Natural killer cell treated with Interleukin-12 subunit alpha and Interleukin-12 subunit beta and Interleukin-15 and Interleukin-18, amount 100 ng/mL, for 72 hours (primary cell): ENCODE data around the gene SGCG. TPM values are rescaled to one million over a fixed set of nuclear protein-coding genes. Genes with fewer than 3 reads are reported as not detected.
"Not testable (repeated sequence)": the region's sequence is repeated elsewhere in the genome, so short reads cannot be mapped to it uniquely, and the experiment has no call there.

Source experiments
- ATAC-seq, 2 donors: fragments of 150-1000 bp; cut with Tn5 transposase in 1 of 2; sonication (Bioruptor Pico), chemical (Tn5 transposase) in 1 of 2; 2 replicates each; pipeline ENCODE4 v1.10.0; 2021
- DNase-seq: peaks from one replicate; pipeline ENCODE4 v3.0.0; 2022; ENCODE audit warnings: low spot score
- H3K27ac Mint-ChIP-seq, 2 donors: 1 replicate in 1 of 2; 2 replicates in 1 of 2; pipeline ENCODE4 v1.8.0; 2022; ENCODE audit warnings: mixed read lengths in 2 of 2, mild to moderate bottlenecking in 1 of 2, moderate library complexity in 1 of 2
- H3K27me3 Mint-ChIP-seq, 2 donors: 1 replicate in 1 of 2; 2 replicates in 1 of 2; pipeline ENCODE4 v1.8.0; 2022; ENCODE audit warnings: mixed read lengths in 2 of 2
- H3K36me3 Mint-ChIP-seq: one replicate; pipeline ENCODE4 v1.8.0; 2022; ENCODE audit warnings: mixed read lengths
- H3K4me1 Mint-ChIP-seq, 2 donors: 1 replicate in 1 of 2; 2 replicates in 1 of 2; pipeline ENCODE4 v1.8.0; 2022; ENCODE audit warnings: low read depth in 2 of 2, mixed read lengths in 2 of 2, mild to moderate bottlenecking in 1 of 2
- H3K4me3 Mint-ChIP-seq: one replicate; pipeline ENCODE4 v1.8.0; 2022; ENCODE audit warnings: mixed read lengths
- H3K9me3 Mint-ChIP-seq: 2 replicates; pipeline ENCODE4 v1.8.0; 2022; ENCODE audit warnings: mixed read lengths
- total RNA-seq, 2 donors: library from RNA; stranded (reverse); gene quantifications; one replicate each; pipeline ENCODE4 v1.2.3, GENCODE V29; 2022

Gene SGCG, protein sequence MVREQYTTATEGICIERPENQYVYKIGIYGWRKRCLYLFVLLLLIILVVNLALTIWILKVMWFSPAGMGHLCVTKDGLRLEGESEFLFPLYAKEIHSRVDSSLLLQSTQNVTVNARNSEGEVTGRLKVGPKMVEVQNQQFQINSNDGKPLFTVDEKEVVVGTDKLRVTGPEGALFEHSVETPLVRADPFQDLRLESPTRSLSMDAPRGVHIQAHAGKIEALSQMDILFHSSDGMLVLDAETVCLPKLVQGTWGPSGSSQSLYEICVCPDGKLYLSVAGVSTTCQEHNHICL
- not detected for total RNA-seq

DNA sequence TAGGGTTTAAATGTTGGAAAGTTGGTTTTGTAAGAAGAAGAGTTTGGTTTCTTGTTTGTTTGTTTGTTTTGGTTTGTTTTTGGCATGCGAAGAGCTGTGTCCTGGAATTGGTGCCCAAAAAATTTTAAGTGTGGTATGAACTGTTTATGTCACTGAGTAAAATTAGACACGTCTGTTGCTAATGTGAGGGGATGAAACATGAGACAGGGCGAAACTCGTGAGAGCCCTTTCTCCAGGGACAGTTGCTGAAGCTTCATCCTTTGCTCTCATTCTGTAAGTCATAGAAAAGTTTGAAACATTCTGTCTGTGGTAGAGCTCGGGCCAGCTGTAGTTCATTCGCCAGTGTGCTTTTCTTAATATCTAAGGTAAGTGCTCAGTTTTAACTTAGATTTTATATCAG is at the start of gene SGCG:
SGCG (plus strand) TSS at position 269 of the 400 bp plus-strand sequence. CDS start 22,716 bp downstream, outside the sequence.
- H3K27me3 Mint-ChIP-seq, result peaks cover 5 to 16% of the 10 kb centered on the region in 2 donors
- no peak within 1 kb of the TSS for H3K27ac Mint-ChIP-seq
- H3K36me3 Mint-ChIP-seq, result no peaks in the 10 kb centered on the region
- DNase-seq (no peak), ATAC-seq (no peak)
- no peaks in the 10 kb centered on the region for H3K4me1 Mint-ChIP-seq
- peaks cover 7% of the 10 kb centered on the region for H3K9me3 Mint-ChIP-seq
- H3K4me3 Mint-ChIP-seq, result no peak within 1 kb of the TSS

DNA sequence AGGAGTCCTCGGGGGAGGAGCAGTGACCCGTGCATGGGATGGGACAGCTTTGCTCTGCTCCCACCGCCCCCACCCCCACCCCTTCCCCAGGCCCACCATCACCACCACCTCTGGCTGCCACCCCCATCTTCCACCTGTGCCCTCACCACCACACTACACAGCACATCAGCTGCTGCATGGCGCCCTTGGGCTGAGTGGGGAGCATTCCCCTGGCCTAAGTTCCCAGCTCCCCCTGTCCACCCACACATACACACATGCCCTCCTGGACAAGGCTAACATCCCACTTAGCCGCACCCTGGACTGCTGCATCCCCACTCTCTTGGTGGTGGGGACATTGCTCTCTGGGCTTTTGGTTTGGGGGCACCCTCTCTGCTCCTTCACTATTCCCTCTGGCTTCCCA is 46.2 kb upstream of the SGCG start:
- H3K36me3 Mint-ChIP-seq, result no peaks in the 10 kb centered on the region
- peaks cover 0 to 9% of the 10 kb centered on the region in 2 donors for H3K27me3 Mint-ChIP-seq
- H3K9me3 Mint-ChIP-seq, result no peaks in the 10 kb centered on the region
- H3K27ac Mint-ChIP-seq, result no peak overlapping the region
- no peak overlapping the region for H3K4me3 Mint-ChIP-seq
- DNase-seq, result no peak
- peak; percentile 41 to 65 for ATAC-seq
- no peaks in the 10 kb centered on the region for H3K4me1 Mint-ChIP-seq

DNA sequence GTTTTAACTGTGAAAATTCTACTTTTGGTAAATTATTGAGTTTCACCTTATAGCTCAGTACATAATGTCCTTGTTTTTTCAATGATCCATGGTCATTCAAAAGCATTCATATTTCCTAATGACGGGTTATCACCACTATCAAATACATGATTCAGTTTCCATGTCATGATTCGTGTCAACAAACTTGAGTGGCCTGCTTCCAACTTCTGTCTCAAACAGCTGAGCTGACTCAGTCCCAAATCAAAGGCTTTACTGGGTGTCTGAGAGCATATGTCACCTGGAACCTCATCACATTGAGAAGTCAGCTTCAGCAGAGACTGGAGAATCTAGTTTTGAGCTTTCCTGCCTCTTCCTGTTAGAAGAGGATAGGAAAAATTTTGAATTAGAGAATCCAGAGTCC is 40.3 kb upstream of the SGCG start:
- Mint-ChIP-seq H3K9me3 (no peaks in the 10 kb centered on the region), H3K27ac (no peak overlapping the region), H3K36me3 (no peaks in the 10 kb centered on the region), H3K27me3 (peaks cover 0 to 7% of the 10 kb centered on the region in 2 donors), H3K4me1 (no peaks in the 10 kb centered on the region), H3K4me3 (no peak overlapping the region)
- DNase-seq (no peak), ATAC-seq (no peak)

DNA sequence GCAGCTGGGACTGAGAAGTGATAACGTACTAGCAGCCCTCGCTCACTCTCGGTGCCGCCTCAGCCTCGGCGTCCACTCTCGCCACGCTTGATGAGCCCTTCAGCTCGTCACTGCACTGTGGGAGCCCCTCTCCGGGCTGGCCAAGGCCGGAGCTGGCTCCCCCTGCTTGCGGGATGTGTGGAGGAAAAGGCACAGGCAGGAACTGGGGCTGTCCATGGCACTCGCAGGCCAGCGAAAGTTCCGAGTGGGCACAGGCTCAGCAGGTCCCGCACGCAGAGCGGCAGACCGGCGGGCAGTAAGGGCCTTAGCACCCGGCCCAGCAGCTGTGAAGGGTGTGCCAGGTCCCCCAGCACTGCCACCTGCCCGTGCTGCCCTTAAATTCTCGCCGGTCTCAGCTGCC is 38.8 kb upstream of the SGCG start:
- no peaks in the 10 kb centered on the region for H3K4me1 Mint-ChIP-seq
- DNase-seq (no peak), ATAC-seq (peak in 1 of 2 donors; percentile 27)
- H3K36me3 Mint-ChIP-seq, result no peaks in the 10 kb centered on the region
- no peaks in the 10 kb centered on the region for H3K9me3 Mint-ChIP-seq
- H3K27me3 Mint-ChIP-seq, result peaks cover 0 to 7% of the 10 kb centered on the region in 2 donors
- H3K4me3 Mint-ChIP-seq, result no peak overlapping the region
- no peak overlapping the region for H3K27ac Mint-ChIP-seq

DNA sequence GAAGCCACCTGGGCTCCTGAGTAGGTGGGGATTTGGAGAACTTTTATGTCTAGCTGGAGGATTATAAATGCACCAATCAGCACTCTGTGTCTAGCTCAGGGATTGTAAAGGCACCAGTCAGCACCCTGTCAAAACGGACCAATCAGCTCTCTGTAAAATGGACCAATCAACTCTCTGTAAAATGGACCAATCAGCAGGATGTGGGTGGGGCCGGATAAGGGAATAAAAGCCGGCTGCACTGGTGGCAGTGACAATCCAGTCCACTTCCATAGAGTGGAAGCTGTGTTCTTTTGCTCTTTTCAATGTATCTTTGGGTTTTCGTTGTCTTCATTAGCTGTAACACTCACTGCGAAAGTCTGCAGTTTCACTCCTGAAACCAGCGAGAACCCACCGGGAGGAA is 38.2 kb upstream of the SGCG start:
- H3K4me1 Mint-ChIP-seq, H3K4me3 Mint-ChIP-seq, H3K36me3 Mint-ChIP-seq, ATAC-seq, H3K27ac Mint-ChIP-seq, DNase-seq, H3K9me3 Mint-ChIP-seq, H3K27me3 Mint-ChIP-seq: not testable (repeated sequence)

DNA sequence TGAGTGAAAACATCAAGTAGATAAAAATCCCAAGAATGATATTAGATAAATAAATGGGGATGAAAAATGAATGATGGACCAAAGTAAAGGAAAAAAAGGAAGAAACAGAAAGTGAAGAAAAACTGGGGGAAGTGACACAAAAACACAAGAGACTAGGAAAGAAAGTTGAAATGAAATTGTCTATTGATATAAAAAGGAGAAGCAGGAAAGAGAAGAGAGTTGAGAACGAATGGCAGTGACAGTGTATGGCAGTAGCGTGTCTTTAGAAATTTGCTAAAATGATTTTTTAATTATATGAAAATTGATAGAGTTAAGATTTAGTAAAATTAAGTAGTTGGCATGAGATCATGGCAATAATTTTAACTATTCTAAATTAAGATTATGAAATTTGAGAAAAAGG is 36.3 kb upstream of the SGCG start:
- no peak overlapping the region for H3K4me3 Mint-ChIP-seq
- no peaks in the 10 kb centered on the region for H3K4me1 Mint-ChIP-seq
- H3K27ac Mint-ChIP-seq, result no peak overlapping the region
- peaks cover 0 to 7% of the 10 kb centered on the region in 2 donors for H3K27me3 Mint-ChIP-seq
- ATAC-seq, result no peak
- no peaks in the 10 kb centered on the region for H3K36me3 Mint-ChIP-seq
- no peak for DNase-seq
- no peaks in the 10 kb centered on the region for H3K9me3 Mint-ChIP-seq

DNA sequence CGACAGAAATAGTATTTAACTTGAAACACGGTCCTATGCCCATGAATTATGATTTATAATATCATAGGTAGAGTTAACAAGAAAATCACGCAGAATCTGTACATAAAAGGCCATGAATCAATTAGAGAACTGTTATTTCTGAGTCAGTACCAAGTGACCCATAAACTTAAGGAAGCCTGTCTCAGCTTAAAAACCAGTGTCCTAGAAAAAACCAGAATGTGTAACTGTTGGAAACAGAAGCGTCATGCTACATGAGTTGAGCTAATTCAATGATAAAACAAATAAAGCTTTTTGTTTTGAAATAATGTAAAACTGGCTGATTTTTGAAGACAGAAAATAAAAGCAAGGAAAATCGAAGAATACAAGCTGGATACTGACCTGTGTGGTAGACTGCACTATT is 34.8 kb upstream of the SGCG start:
- no peaks in the 10 kb centered on the region for H3K9me3 Mint-ChIP-seq
- no peaks in the 10 kb centered on the region for H3K36me3 Mint-ChIP-seq
- ATAC-seq, result no peak
- no peak overlapping the region for H3K4me3 Mint-ChIP-seq
- no peaks in the 10 kb centered on the region for H3K4me1 Mint-ChIP-seq
- peaks cover 0 to 7% of the 10 kb centered on the region in 2 donors for H3K27me3 Mint-ChIP-seq
- DNase-seq, result no peak
- H3K27ac Mint-ChIP-seq, result no peak overlapping the region

DNA sequence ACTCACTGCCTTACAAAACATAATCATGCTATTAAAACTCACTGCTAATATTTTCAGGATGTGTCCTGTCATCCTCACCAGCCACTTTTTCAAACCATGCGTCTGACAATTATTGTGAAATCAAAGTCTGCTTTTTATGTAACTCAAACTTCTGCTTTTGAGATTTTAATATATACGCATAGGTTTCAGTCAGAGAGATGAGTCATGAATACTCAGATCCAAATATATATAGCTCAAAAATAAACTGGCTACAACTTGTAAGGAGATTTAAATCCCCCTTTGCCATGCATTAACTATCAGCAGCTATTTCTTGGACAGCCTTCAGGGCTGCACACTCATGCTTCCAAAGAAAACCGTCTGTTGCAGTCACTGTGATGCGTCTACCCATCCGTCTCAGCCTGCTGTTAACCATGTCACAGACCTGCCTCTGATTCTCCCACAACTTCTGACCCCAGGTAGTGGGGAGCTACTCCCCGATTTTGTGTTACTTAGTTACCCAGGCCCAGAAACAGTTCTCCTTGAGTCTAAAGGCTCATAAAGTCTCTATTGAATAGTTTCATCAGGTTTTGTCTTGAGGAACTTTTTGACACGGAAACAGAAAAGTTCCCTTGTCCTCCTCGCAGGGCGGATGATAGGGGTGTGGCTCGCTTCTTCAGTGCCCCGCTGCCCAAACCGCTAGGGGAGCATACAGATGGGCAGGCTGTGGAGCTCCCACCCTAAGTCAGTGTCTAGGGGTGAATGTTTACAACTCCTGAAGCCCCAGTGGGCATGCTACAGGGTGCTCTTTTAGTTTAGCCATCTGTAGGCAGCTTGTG is 33.8 kb upstream of the SGCG start:
- no peaks in the 10 kb centered on the region for H3K9me3 Mint-ChIP-seq
- H3K4me1 Mint-ChIP-seq, result no peaks in the 10 kb centered on the region
- no peak for ATAC-seq
- H3K36me3 Mint-ChIP-seq, result no peaks in the 10 kb centered on the region
- H3K27me3 Mint-ChIP-seq, result peaks cover 3 to 12% of the 10 kb centered on the region in 2 donors
- DNase-seq, result no peak
- H3K27ac Mint-ChIP-seq, result no peak overlapping the region
- H3K4me3 Mint-ChIP-seq, result no peak overlapping the region

DNA sequence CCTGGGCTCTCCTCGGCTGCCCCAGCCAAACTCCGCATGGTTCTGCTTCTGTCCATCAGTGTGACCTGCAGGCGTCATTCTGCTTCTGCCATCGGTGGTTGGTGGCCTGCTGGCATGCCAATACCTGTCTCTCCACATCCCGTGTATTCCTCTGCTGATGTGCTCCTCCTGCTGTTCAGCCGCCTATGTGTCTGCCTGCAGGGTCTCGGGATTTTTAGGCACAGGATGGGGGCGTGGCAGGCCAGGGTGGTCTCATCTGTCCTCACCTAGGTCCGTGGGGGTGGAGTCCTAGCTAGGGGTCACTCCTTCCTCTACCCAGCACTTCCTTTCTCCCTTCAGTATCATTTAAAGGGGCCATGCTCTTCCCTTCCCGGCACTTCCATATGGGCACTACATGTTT is 33.0 kb upstream of the SGCG start:
- no peak overlapping the region for H3K4me3 Mint-ChIP-seq
- H3K9me3 Mint-ChIP-seq, result no peaks in the 10 kb centered on the region
- H3K27ac Mint-ChIP-seq, result no peak overlapping the region
- DNase-seq (no peak), ATAC-seq (no peak)
- H3K27me3 Mint-ChIP-seq, result peaks cover 3 to 13% of the 10 kb centered on the region in 2 donors
- no peaks in the 10 kb centered on the region for H3K4me1 Mint-ChIP-seq
- no peaks in the 10 kb centered on the region for H3K36me3 Mint-ChIP-seq

DNA sequence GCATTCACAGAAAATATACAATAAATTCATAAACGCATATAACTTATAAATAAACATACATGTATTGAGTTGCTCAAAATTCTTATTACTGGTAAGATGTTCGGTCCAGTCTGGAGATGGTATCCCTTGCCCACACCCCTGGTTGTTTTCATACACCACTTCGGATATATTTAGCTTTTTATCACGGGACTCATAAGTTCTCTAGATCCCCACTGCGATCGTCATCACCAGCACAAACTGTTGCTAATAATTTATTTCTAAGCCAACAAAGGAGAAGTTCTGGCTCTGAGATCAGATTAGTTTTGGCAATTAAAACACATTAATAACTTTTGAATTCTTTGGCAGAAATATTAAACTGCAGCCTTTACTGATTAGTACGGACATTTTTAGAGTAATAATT is 23.0 kb upstream of the SGCG start:
- Mint-ChIP-seq H3K4me1 (no peaks in the 10 kb centered on the region), H3K27ac (no peak overlapping the region), H3K4me3 (no peak overlapping the region), H3K36me3 (peaks cover 8% of the 10 kb centered on the region), H3K27me3 (peaks cover 29 to 48% of the 10 kb centered on the region in 2 donors), H3K9me3 (no peaks in the 10 kb centered on the region)
- no peak for DNase-seq
- no peak for ATAC-seq

DNA sequence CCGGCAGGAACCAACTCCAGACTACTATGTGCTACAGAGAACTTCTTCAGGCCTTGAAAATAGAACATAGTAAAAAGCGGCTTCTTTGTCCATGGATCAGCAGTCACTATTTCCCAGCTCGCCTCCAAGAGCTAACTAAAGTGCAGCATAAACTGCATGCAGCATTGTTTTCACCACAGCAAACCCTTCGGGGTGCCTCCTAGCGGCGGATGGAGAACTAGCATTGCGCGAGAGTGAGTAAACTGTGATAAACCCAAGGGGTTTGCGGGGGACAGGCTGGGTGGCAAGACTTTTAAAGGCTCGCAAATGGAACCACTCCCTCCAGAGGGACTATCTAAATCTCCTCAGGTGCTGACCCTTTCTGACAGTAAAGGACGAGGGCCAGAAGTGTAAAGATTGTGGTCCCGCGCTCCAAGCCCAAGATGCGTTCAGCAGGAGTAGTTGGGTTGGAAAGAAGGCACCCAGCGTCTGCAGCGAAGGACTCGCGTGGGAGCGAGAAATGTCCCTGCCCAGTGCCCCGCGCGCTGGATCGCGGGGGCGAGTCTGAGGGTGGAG is 21.5 kb upstream of the SGCG start:
- Mint-ChIP-seq H3K27me3 (peaks cover 23 to 33% of the 10 kb centered on the region in 2 donors), H3K4me3 (no peak overlapping the region), H3K9me3 (no peaks in the 10 kb centered on the region), H3K36me3 (peaks cover 2% of the 10 kb centered on the region), H3K27ac (no peak overlapping the region), H3K4me1 (no peaks in the 10 kb centered on the region)
- DNase-seq (no peak), ATAC-seq (no peak)

DNA sequence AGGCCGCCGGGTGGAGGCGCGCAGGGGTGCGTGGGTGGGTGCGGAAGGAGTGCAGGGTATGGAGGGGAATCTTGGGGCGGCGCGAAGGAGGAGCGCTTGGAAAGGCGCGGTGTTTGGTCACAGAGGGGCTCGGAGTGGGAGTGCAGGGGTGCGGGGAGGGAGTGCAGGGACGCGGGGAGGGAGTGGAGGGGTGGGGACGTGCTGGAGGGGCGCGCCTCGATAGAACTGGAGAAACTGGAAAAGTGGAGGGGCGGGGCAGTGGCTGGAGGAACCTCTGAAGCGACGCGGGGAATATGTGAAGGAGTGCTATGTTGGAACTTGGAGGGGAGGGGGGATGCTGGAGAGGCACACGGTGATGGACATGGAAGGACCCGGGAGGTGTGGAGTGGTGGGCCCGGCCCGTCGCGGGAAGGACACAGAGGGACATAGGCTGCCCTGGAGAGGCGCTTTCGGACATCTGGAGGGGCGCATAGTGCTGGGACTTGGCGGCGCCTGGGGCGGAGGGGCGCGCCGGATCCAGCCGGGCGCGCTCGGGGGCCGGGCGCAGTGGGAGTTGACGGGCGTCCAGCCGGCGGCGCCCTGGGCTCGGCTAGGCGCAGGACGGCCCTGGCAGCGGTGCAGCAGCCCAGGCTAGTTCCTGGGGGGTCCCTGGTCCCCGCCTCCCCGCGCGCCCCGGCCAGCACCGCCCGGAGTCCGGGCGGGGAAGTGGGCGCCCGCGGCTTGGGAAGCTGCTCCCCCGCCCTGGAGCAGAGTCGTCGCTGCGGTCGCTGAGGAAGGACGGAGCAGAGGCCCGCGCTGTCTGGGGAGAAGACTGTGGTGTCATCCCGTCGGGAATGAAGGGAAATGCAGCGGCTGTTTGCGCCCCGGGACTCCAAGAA is 20.8 kb upstream of the SGCG start:
- ATAC-seq, result peak; percentile 32 to 38
- no peaks in the 10 kb centered on the region for H3K4me1 Mint-ChIP-seq
- DNase-seq, result no peak

DNA sequence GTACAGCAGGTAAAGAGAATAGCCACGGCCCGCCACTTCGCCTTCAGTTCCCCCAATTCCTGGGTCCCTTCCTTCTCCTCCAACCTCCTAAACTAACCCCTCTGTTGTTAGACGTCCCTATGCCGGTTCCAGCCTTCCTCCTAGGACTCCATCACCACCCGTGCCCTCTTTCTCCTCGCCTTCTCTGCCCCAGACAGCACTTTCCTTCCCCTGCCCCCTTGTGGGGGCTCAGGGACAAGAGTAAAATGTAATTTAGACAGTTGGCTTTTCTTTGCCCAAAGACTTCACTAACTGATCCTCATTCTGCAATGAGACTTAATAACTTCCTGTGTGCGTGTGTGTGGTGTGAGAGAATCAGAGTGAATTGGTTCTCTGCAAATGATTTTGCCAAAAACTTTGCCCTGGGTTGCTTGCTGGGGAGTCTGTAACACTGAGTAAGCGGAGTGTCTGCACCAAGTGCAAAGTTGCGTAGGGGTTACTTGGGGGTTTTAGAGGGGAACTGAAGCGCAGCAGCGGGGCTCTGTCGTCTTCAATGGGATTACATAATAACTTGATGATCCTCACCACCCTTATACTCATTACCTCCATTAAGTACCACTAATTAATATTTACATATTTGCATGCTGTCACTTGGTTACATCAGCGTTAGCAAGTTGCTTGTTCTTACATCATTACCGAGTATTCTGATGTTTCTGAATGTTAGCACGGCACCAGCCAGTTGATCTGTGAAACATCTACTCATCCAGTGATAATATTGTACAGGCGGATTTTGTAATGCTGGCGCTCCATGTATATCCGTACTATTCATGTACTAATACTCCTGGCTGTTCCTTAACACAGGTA is 19.9 kb upstream of the SGCG start:
- H3K27ac Mint-ChIP-seq, result no peak overlapping the region
- no peaks in the 10 kb centered on the region for H3K9me3 Mint-ChIP-seq
- H3K4me1 Mint-ChIP-seq, result no peaks in the 10 kb centered on the region
- no peak overlapping the region for H3K4me3 Mint-ChIP-seq
- no peaks in the 10 kb centered on the region for H3K36me3 Mint-ChIP-seq
- H3K27me3 Mint-ChIP-seq, result peaks cover 19 to 28% of the 10 kb centered on the region in 2 donors
- DNase-seq (no peak), ATAC-seq (peak in 1 of 2 donors; percentile 36)

More for the DNA sequence above, 20.8 kb upstream of the SGCG start:
- Mint-ChIP-seq H3K36me3 (no peaks in the 10 kb centered on the region), H3K9me3 (no peaks in the 10 kb centered on the region), H3K4me3 (no peak overlapping the region), H3K27me3 (peaks cover 19 to 28% of the 10 kb centered on the region in 2 donors), H3K27ac (no peak overlapping the region)
